Ishikawa (cell line): ENCODE measurements around the gene ZNF282.

Source experiments
- CEBPB ChIP-seq: IDR thresholded peaks from 2 replicates; pipeline ENCODE4 v1.6.1; 2012
- CREB1 ChIP-seq: IDR thresholded peaks from 2 replicates; pipeline ENCODE4 v1.6.1; 2012; ENCODE audit warnings: low read depth
- EGR1 ChIP-seq: IDR thresholded peaks from 2 replicates; pipeline ENCODE4 v1.6.1; 2012
- EP300 ChIP-seq: IDR thresholded peaks from 2 replicates; pipeline ENCODE4 v1.6.1; 2012; ENCODE audit warnings: borderline replicate concordance
- FOXM1 ChIP-seq: IDR thresholded peaks from 2 replicates; pipeline ENCODE4 v1.6.1; 2012; ENCODE audit warnings: low read depth, borderline replicate concordance
- NFIC ChIP-seq: IDR thresholded peaks from 2 replicates; pipeline ENCODE4 v1.6.1; 2012
- RAD21 ChIP-seq: IDR thresholded peaks from 2 replicates; pipeline ENCODE4 v1.6.1; 2012; ENCODE audit warnings: low read depth
- TAF1 ChIP-seq: IDR thresholded peaks from 2 replicates; pipeline ENCODE4 v1.6.1; 2012; ENCODE audit warnings: low read depth, mild to moderate bottlenecking
- TCF12 ChIP-seq: IDR thresholded peaks from 2 replicates; pipeline ENCODE4 v1.6.1; 2012; ENCODE audit warnings: low read depth
- TEAD4 ChIP-seq: IDR thresholded peaks from 2 replicates; pipeline ENCODE4 v1.6.1; 2012
- YY1 ChIP-seq: IDR thresholded peaks from 2 replicates; pipeline ENCODE4 v1.6.1; 2012; ENCODE audit warnings: low read depth
- ZBTB7A ChIP-seq: IDR thresholded peaks from 2 replicates; pipeline ENCODE4 v1.6.1; 2012; ENCODE audit warnings: low read depth
- TF ChIP-seq, protein P1 (sequence below): IDR thresholded peaks from 2 replicates; pipeline ENCODE4 v1.6.1; 2012; ENCODE audit warnings: low read depth, mild to moderate bottlenecking
- TF ChIP-seq, protein P2 (sequence below): IDR thresholded peaks from 2 replicates; pipeline ENCODE4 v1.6.1; 2012
- TF ChIP-seq, protein P3 (sequence below): IDR thresholded peaks from 2 replicates; pipeline ENCODE4 v1.6.1; 2012

Gene ZNF282

DNA sequence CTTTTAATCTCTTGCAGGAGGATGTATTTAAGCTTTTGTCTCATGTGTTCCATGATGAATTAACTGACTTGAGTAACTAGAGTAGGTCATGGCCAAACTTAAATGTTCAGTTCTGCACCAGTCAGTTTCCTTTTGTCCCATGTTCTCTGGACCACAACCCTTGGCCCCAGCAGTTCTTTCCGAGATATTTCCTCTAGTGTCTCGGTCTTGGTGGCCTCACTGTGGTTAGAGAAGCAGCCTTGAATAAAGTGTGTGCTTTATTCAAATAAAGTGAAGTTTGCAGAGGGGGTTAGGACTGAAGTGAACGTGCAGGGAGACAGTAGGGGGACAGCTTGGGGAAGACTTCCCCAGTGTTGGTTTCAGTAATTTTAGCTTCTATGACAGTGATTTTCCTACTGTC lies 53.4 kb downstream of the ZNF282 start:
- TF ChIP-seq EGR1 (no peak), CREB1 (no peak), TEAD4 (no peak), NFIC (no peak), TAF1 (no peak), EP300 (no peak)
- TF ChIP-seq, protein P1, sequence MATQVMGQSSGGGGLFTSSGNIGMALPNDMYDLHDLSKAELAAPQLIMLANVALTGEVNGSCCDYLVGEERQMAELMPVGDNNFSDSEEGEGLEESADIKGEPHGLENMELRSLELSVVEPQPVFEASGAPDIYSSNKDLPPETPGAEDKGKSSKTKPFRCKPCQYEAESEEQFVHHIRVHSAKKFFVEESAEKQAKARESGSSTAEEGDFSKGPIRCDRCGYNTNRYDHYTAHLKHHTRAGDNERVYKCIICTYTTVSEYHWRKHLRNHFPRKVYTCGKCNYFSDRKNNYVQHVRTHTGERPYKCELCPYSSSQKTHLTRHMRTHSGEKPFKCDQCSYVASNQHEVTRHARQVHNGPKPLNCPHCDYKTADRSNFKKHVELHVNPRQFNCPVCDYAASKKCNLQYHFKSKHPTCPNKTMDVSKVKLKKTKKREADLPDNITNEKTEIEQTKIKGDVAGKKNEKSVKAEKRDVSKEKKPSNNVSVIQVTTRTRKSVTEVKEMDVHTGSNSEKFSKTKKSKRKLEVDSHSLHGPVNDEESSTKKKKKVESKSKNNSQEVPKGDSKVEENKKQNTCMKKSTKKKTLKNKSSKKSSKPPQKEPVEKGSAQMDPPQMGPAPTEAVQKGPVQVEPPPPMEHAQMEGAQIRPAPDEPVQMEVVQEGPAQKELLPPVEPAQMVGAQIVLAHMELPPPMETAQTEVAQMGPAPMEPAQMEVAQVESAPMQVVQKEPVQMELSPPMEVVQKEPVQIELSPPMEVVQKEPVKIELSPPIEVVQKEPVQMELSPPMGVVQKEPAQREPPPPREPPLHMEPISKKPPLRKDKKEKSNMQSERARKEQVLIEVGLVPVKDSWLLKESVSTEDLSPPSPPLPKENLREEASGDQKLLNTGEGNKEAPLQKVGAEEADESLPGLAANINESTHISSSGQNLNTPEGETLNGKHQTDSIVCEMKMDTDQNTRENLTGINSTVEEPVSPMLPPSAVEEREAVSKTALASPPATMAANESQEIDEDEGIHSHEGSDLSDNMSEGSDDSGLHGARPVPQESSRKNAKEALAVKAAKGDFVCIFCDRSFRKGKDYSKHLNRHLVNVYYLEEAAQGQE = no peak
- TF ChIP-seq, protein P2, sequence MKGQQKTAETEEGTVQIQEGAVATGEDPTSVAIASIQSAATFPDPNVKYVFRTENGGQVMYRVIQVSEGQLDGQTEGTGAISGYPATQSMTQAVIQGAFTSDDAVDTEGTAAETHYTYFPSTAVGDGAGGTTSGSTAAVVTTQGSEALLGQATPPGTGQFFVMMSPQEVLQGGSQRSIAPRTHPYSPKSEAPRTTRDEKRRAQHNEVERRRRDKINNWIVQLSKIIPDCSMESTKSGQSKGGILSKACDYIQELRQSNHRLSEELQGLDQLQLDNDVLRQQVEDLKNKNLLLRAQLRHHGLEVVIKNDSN = no peak

DNA sequence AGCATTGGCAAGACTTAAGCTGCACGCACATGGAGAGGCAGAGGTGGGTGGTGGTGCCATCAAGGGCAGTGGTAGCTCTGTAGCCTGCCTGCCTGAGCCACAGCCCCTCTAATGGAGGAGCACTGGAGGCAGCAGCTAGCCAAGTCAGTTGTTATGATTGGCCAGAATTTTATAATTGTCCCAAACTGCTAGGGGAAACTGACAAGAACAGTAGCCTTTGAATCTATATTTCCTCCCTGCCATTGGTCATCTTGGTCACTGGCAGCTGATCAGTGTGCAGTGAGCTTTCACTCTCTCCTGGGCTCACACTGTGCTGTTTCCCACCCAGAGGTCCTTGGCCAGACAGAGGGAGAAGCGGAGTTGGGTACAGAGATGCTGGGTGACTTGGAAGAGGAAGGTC lies 57.0 kb downstream of the ZNF282 start:
- TF ChIP-seq, protein P1 = no peak
- TF ChIP-seq FOXM1 = no peak
- TF ChIP-seq EP300 = no peak
- no peak for TF ChIP-seq CREB1
- TF ChIP-seq TCF12 = no peak
- no peak for TF ChIP-seq CEBPB
- TF ChIP-seq, protein P2 = no peak
- TF ChIP-seq YY1 = no peak
- no peak for TF ChIP-seq NFIC
- no peak for TF ChIP-seq ZBTB7A
- TF ChIP-seq TEAD4 = no peak

DNA sequence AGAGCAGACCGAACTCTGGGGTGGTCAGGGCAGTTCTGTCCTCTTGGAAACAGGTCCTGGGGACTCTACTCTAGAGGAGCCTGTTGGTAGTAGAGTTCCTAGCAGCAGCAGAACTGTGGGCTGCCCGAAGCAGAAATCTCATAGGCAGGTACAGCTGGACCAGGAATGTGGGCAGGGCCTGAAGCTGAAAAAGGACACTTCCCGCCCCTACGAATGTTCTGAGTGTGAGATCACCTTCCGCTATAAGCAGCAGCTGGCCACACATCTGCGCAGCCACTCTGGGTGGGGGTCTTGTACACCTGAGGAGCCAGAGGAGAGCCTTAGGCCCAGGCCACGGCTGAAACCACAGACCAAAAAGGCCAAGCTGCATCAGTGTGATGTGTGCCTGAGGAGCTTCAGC lies 58.3 kb downstream of the ZNF282 start:
- no peak for TF ChIP-seq FOXM1
- TF ChIP-seq EP300 = no peak
- TF ChIP-seq RAD21 = no peak
- no peak for TF ChIP-seq ZBTB7A
- no peak for TF ChIP-seq TCF12
- TF ChIP-seq, protein P3, sequence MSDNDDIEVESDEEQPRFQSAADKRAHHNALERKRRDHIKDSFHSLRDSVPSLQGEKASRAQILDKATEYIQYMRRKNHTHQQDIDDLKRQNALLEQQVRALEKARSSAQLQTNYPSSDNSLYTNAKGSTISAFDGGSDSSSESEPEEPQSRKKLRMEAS = 0 out of 2 replicates have a peak, but pooled peaks have one; percentile 10
- no peak for TF ChIP-seq NFIC
- peak; percentile 86 for TF ChIP-seq TEAD4
- no peak for TF ChIP-seq CREB1

DNA sequence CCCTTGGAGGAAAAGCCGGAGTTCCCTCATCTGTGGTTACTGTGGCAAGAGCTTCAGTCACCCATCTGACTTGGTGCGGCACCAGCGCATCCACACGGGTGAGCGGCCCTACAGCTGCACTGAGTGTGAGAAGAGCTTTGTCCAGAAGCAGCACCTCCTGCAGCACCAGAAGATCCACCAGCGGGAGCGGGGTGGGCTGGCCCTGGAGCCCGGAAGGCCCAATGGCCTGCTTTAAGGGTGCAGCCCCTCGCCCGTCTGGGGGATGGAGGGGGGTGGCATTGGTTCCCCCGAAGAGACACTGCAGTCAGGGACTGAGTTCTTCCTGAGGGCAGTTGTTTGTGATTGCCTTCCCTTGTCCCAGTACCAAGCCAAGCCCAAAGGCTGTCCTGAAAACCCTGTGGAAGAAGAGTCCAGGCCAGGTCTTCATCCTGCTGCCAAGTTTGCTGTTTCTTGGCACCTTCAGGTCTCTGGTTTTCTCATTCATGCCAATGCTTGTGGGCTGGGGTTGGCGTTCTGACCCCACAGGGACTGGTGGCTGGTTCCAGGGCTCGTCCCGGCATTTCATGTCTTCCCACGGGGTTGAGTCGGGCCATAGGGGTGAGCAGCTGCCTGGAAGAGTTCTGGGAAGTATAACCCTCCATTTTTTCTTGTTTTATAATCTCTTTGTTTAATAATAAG lies 59.0 kb downstream of the ZNF282 start:
- TF ChIP-seq, protein P2 = no peak
- TF ChIP-seq RAD21 = no peak
- TF ChIP-seq CREB1 = no peak
- no peak for TF ChIP-seq FOXM1
- TF ChIP-seq, protein P1 = no peak
- TF ChIP-seq EGR1 = no peak
- TF ChIP-seq TEAD4 = no peak
- no peak for TF ChIP-seq TCF12
- no peak for TF ChIP-seq TAF1
- TF ChIP-seq, protein P3 = no peak
- no peak for TF ChIP-seq NFIC
- TF ChIP-seq ZBTB7A = no peak
- TF ChIP-seq CEBPB = no peak
